DND-41 (cell line): ENCODE data around the gene LAG3.

ENCODE experiments used
- ATAC-seq: fragments of 200-7000 bp; cut with Tn5 transposase; 3 replicates; pipeline ENCODE4 v1.9.1; 2021; ENCODE audit warnings: low read depth; ENCODE audit not compliant: insufficient read depth
- DNase-seq: peaks from one replicate; pipeline ENCODE4 v3.0.0-alpha.2; 2020
- H2AFZ ChIP-seq: 2 replicates; pipeline ENCODE4 v1.6.0; 2012; ENCODE audit warnings: low read depth, low read length
- H3K27ac ChIP-seq: 2 replicates; pipeline ENCODE4 v1.5.1; 2012; ENCODE audit warnings: low read length, inconsistent platforms
- H3K27me3 ChIP-seq: fragments of 200-600 bp; sonication (generic); 2 replicates; pipeline ENCODE4 v1.6.0; 2012; ENCODE audit warnings: low read length, mild to moderate bottlenecking, inconsistent platforms; ENCODE audit not compliant: insufficient read depth, poor library complexity
- H3K36me3 ChIP-seq: 2 replicates; pipeline ENCODE4 v1.5.1; 2012; ENCODE audit warnings: low read length, inconsistent platforms; ENCODE audit not compliant: insufficient read depth
- H3K4me1 ChIP-seq: 2 replicates; pipeline ENCODE4 v1.5.1; 2012; ENCODE audit warnings: mild to moderate bottlenecking, low read length; ENCODE audit not compliant: insufficient read depth
- H3K4me2 ChIP-seq: 2 replicates; pipeline ENCODE4 v1.6.0; 2012; ENCODE audit warnings: mild to moderate bottlenecking, moderate library complexity, low read length, inconsistent platforms; ENCODE audit not compliant: insufficient read depth
- H3K4me3 ChIP-seq, 2 experiments: fragments of 200-600 bp in 1 of 2; shearing (Covaris generic) in 1 of 2; 2 replicates each; pipeline ENCODE4 v1.5.1; 2012 to 2016; ENCODE audit warnings: inconsistent platforms in 2 of 2, low read length in 2 of 2, mild to moderate bottlenecking in 2 of 2, low read depth in 1 of 2, moderate library complexity in 1 of 2
- H3K79me2 ChIP-seq: 2 replicates; pipeline ENCODE4 v1.6.0; 2012; ENCODE audit warnings: low read length, inconsistent platforms; ENCODE audit not compliant: insufficient read depth
- H3K9ac ChIP-seq: 2 replicates; pipeline ENCODE4 v1.6.0; 2012; ENCODE audit warnings: low read depth, mild to moderate bottlenecking, inconsistent platforms, low read length, moderate library complexity
- H3K9me3 ChIP-seq: 2 replicates; pipeline ENCODE4 v1.5.1; 2012; ENCODE audit warnings: low read length, moderate library complexity, mild to moderate bottlenecking, inconsistent platforms; ENCODE audit not compliant: insufficient read depth, severe bottlenecking
- H4K20me1 ChIP-seq: 2 replicates; pipeline ENCODE4 v1.6.0; 2012; ENCODE audit warnings: low read length; ENCODE audit not compliant: insufficient read depth
- CTCF ChIP-seq: IDR thresholded peaks from 2 replicates; pipeline ENCODE4 v1.5.1; 2012; ENCODE audit warnings: borderline replicate concordance, low read length, moderate library complexity, mild to moderate bottlenecking; ENCODE audit not compliant: poor library complexity, severe bottlenecking; ENCODE audit errors: extremely low read depth
- EZH2 ChIP-seq: IDR thresholded peaks from 3 replicates; pipeline ENCODE4 v1.6.1; 2012; ENCODE audit warnings: borderline replicate concordance, low read depth, mild to moderate bottlenecking, moderate library complexity, low read length, inconsistent platforms; ENCODE audit not compliant: severe bottlenecking

LAG3 gene

GRCh38 chr12:6771509-6772330, 600 bp upstream of the LAG3 start:
- peaks cover 11% of the 10 kb centered on the region for H3K4me1 ChIP-seq
- no peak overlapping the region for H3K27ac ChIP-seq
- no peak overlapping the region for H3K4me2 ChIP-seq
- H3K9ac ChIP-seq, result no peak overlapping the region
- no peaks in the 10 kb centered on the region for H3K9me3 ChIP-seq
- H3K79me2 ChIP-seq, result no peaks in the 10 kb centered on the region
- H3K36me3 ChIP-seq, result no peaks in the 10 kb centered on the region
- DNase-seq (no peak), ATAC-seq (no peak)
- TF ChIP-seq CTCF, result no peak
- TF ChIP-seq EZH2, result no peak
- H3K27me3 ChIP-seq, result peaks cover 21% of the 10 kb centered on the region
- H2AFZ ChIP-seq, result no peak overlapping the region
- peaks cover 11% of the 10 kb centered on the region for H4K20me1 ChIP-seq
- H3K4me3 ChIP-seq, result no peak overlapping the region

- DNase-seq, result no peak
- Histone ChIP-seq H3K4me2 (no peak overlapping the region), H3K27me3 (peaks cover 12% of the 10 kb centered on the region), H3K9me3 (no peaks in the 10 kb centered on the region), H3K36me3 (no peaks in the 10 kb centered on the region), H3K4me3 (no peak overlapping the region), H3K9ac (no peak overlapping the region), H3K4me1 (peaks cover under 1% of the 10 kb centered on the region; the same call in 1 of the 2 replicates), H3K27ac (no peak overlapping the region), H4K20me1 (peaks cover 6% of the 10 kb centered on the region; the same call in 1 of the 2 replicates), H2AFZ (no peak overlapping the region), H3K79me2 (no peaks in the 10 kb centered on the region)
- ATAC-seq, result no peak
- no peak for TF ChIP-seq CTCF
- TF ChIP-seq EZH2, result no peak
Observed at GRCh38 chr12:6772726-6773589, 638 bp downstream of the LAG3 start.

- H3K9me3 ChIP-seq, result no peaks in the 10 kb centered on the region
- no peaks in the 10 kb centered on the region for H3K79me2 ChIP-seq
- ATAC-seq, result no peak
- no peaks in the 10 kb centered on the region for H3K36me3 ChIP-seq
- no peak overlapping the region for H2AFZ ChIP-seq
- peaks cover 7% of the 10 kb centered on the region for H3K27me3 ChIP-seq
- no peak overlapping the region for H3K4me2 ChIP-seq
- H3K4me3 ChIP-seq, result no peak overlapping the region
- H3K4me1 ChIP-seq, result peaks cover 7% of the 10 kb centered on the region
- H3K27ac ChIP-seq, result no peak overlapping the region
- no peak for DNase-seq
- no peak for TF ChIP-seq CTCF
- TF ChIP-seq EZH2, result no peak
- no peak overlapping the region for H3K9ac ChIP-seq
- H4K20me1 ChIP-seq, result no peaks in the 10 kb centered on the region
Observed at GRCh38 chr12:6773590-6774351, 1.5 kb downstream of the LAG3 start.
